CD14-positive monocyte (primary cell): ENCODE measurements around the gene CYP27B1. TPM values are rescaled to one million over a fixed set of nuclear protein-coding genes. Genes with fewer than 3 reads are reported as not detected.
A peak's percentile ranks its signal among the peaks of the same experiment; 100 is the strongest.

ENCODE experiments used
- DNase-seq, 3 donors: peaks; one replicate each; pipeline ENCODE4 v3.0.0-alpha.2; 2011 to 2022
- H2AFZ ChIP-seq: 2 replicates; pipeline ENCODE4 v1.6.0; 2012; ENCODE audit warnings: mild to moderate bottlenecking, low read depth, low read length, inconsistent platforms; ENCODE audit not compliant: insufficient read depth, poor library complexity, severe bottlenecking
- H3K27ac ChIP-seq, 2 donors: 1 replicate in 1 of 2; 2 replicates in 1 of 2; pipeline ENCODE4 v1.5.1; 2012 to 2013; ENCODE audit warnings: low read length in 2 of 2, control low read depth in 1 of 2, inconsistent platforms in 1 of 2, low read depth in 1 of 2, mild to moderate bottlenecking in 1 of 2
- H3K27me3 ChIP-seq, 2 donors: one replicate each; pipeline versions ENCODE4 v1.6.0 to v1.6.1; 2011 to 2013; ENCODE audit warnings: low read length in 2 of 2; ENCODE audit not compliant: control insufficient read depth in 2 of 2, insufficient read depth in 2 of 2
- H3K36me3 ChIP-seq, 2 donors: replicated peaks in 1 of 2; 1 replicate in 1 of 2; 2 replicates in 1 of 2; pipeline versions ENCODE4 v1.5.1 to v1.6.1; 2012 to 2013; ENCODE audit warnings: low read length in 2 of 2, control low read depth in 1 of 2, inconsistent platforms in 1 of 2, mild to moderate bottlenecking in 1 of 2; ENCODE audit not compliant: insufficient read depth in 2 of 2, control insufficient read depth in 1 of 2
- H3K4me1 ChIP-seq, 2 donors: 1 replicate in 1 of 2; 2 replicates in 1 of 2; pipeline versions ENCODE4 v1.5.1 to v1.6.1; 2012 to 2013; ENCODE audit warnings: low read length in 2 of 2, control low read depth in 1 of 2, inconsistent platforms in 1 of 2, mild to moderate bottlenecking in 1 of 2, moderate library complexity in 1 of 2; ENCODE audit not compliant: insufficient read depth in 2 of 2, control insufficient read depth in 1 of 2
- H3K4me2 ChIP-seq: replicated peaks from 2 replicates; pipeline ENCODE3; 2012; ENCODE audit warnings: low read length, moderate library complexity, mild to moderate bottlenecking; ENCODE audit not compliant: poor library complexity, severe bottlenecking; ENCODE audit errors: extremely low read depth
- H3K4me3 ChIP-seq, 3 experiments: fragments of 200-600 bp in 1 of 3; sonication (generic) in 1 of 3; replicated peaks in 1 of 3; 1 replicate in 2 of 3; 2 replicates in 1 of 3; pipeline ENCODE4 v1.5.1; 2011 to 2013; ENCODE audit warnings: low read length in 3 of 3, mild to moderate bottlenecking in 3 of 3, control low read depth in 2 of 3, low read depth in 2 of 3, inconsistent platforms in 1 of 3, moderate library complexity in 1 of 3
- H3K79me2 ChIP-seq: 2 replicates; pipeline ENCODE4 v1.6.0; 2012; ENCODE audit warnings: mild to moderate bottlenecking, control low read depth, inconsistent platforms, low read length, moderate library complexity; ENCODE audit not compliant: insufficient read depth
- H3K9ac ChIP-seq: 2 replicates; pipeline ENCODE4 v1.6.0; 2017; ENCODE audit warnings: low read length, mild to moderate bottlenecking; ENCODE audit not compliant: insufficient read depth, poor library complexity, severe bottlenecking
- H3K9me3 ChIP-seq, 2 donors: replicated peaks in 1 of 2; 1 replicate in 1 of 2; 2 replicates in 1 of 2; pipeline versions ENCODE4 v1.5.1 to v1.6.1; 2012 to 2013; ENCODE audit warnings: low read length in 2 of 2, control low read depth in 1 of 2; ENCODE audit not compliant: control insufficient read depth in 1 of 2, insufficient read depth in 1 of 2
- H4K20me1 ChIP-seq: 2 replicates; pipeline ENCODE4 v1.6.0; 2012; ENCODE audit warnings: mild to moderate bottlenecking, low read length, control low read depth, moderate library complexity; ENCODE audit not compliant: insufficient read depth
- H3K27ac Mint-ChIP-seq, 7 donors: one replicate each; pipeline ENCODE4 v1.8.0; 2020; ENCODE audit warnings: mild to moderate bottlenecking in 7 of 7, mixed read lengths in 7 of 7, moderate library complexity in 6 of 7, inconsistent platforms in 2 of 7
- H3K27me3 Mint-ChIP-seq, 3 donors: one replicate each; pipeline ENCODE4 v1.8.0; 2021 to 2022; ENCODE audit warnings: low read depth in 3 of 3, mild to moderate bottlenecking in 3 of 3, mixed read lengths in 3 of 3, moderate library complexity in 3 of 3, inconsistent platforms in 1 of 3
- H3K36me3 Mint-ChIP-seq, 2 donors: one replicate each; pipeline ENCODE4 v1.8.0; 2020; ENCODE audit warnings: mixed read lengths in 2 of 2, inconsistent platforms in 1 of 2, mild to moderate bottlenecking in 1 of 2
- H3K4me1 Mint-ChIP-seq: one replicate; pipeline ENCODE4 v1.8.0; 2020; ENCODE audit warnings: mild to moderate bottlenecking, mixed read lengths
- H3K4me3 Mint-ChIP-seq, 2 donors: one replicate each; pipeline ENCODE4 v1.8.0; 2020; ENCODE audit warnings: mild to moderate bottlenecking in 2 of 2, mixed read lengths in 2 of 2, moderate library complexity in 1 of 2
- H3K9me3 Mint-ChIP-seq, 7 donors: one replicate each; pipeline ENCODE4 v1.8.0; 2020 to 2022; ENCODE audit warnings: mixed read lengths in 7 of 7, mild to moderate bottlenecking in 6 of 7, moderate library complexity in 6 of 7, inconsistent platforms in 2 of 7
- CTCF ChIP-seq: fragments of 200-600 bp; IDR thresholded peaks from one replicate; pipeline ENCODE4 v1.8.0; 2022; ENCODE audit warnings: antibody characterized with exemption, mild to moderate bottlenecking
- WGBS: methylation state at CpG from one replicate; pipeline ENCODE4 v1.1.5; 2013; ENCODE audit warnings: missing lambda C conversion rate; ENCODE audit not compliant: insufficient coverage; 5-methylcytosine and 5-hydroxymethylcytosine counted together
- intact Hi-C, 2 donors: fragments of 100-400 bp; cut with micrococcal nuclease; formaldehyde crosslinking; loops; one replicate each; pipeline versions ENCODE4 v1.15.0 to v1.15.1; 2023
- polyA plus RNA-seq, 3 donors: library from polyadenylated mRNA; depleted of rRNA in 1 of 3; unstranded in 2 of 3; stranded (reverse) in 1 of 3; fragments of 300-500 nt in 2 of 3; fragments of >200 nt in 1 of 3; fragmentation: Illumina TruSeq in 2 of 3; gene quantifications; 1 replicate in 2 of 3; 2 replicates in 1 of 3; pipeline ENCODE4 v1.2.3, GENCODE V29; 2012 to 2021

The CYP27B1 gene
- polyA plus RNA-seq, 3 donors, result 0.81 TPM; not detected in 2

- H3K4me2 ChIP-seq, result no peak overlapping the region
- no peaks in the 10 kb centered on the region for H3K27me3 Mint-ChIP-seq
- intact Hi-C loops, result no loop called here
- H3K36me3 Mint-ChIP-seq, result peaks cover 45 to 51% of the 10 kb centered on the region in 2 donors
- H3K27me3 ChIP-seq, result no peaks in the 10 kb centered on the region
- TF ChIP-seq CTCF, result no peak
- H3K9me3 ChIP-seq, result no peaks in the 10 kb centered on the region
- peak overlapping the region in 2 of 7 donors; percentile 19 to 25 for H3K27ac Mint-ChIP-seq
- peaks cover 39 to 49% of the 10 kb centered on the region in 2 donors for H3K36me3 ChIP-seq
- no peak for DNase-seq
- WGBS, result 94% methylated on average over 27 of the region's 49 CpGs
- no peak overlapping the region for H3K4me3 Mint-ChIP-seq
- H3K4me3 ChIP-seq, result no peak overlapping the region
- H3K27ac ChIP-seq, result no peak overlapping the region
- H4K20me1 ChIP-seq, result no peaks in the 10 kb centered on the region
- peaks cover 19% of the 10 kb centered on the region for H3K4me1 Mint-ChIP-seq
- no peaks in the 10 kb centered on the region for H3K9me3 Mint-ChIP-seq
- peaks cover 23% of the 10 kb centered on the region for H3K79me2 ChIP-seq
- H3K4me1 ChIP-seq, result peaks cover 10 to 15% of the 10 kb centered on the region in 2 donors
- no peak overlapping the region for H2AFZ ChIP-seq
- H3K9ac ChIP-seq, result no peak overlapping the region
Measured at GRCh38 chr12:57735952-57736740, 30.7 kb downstream of the CYP27B1 start.

GRCh38 chr12:57735198-57735855 lies 31.6 kb downstream of the CYP27B1 start:
- Mint-ChIP-seq H3K9me3 (no peaks in the 10 kb centered on the region), H3K27ac (peak overlapping the region in 1 of 7 donors; percentile 50), H3K36me3 (peaks cover 54 to 59% of the 10 kb centered on the region in 2 donors), H3K4me3 (no peak overlapping the region), H3K27me3 (no peaks in the 10 kb centered on the region), H3K4me1 (peaks cover 11% of the 10 kb centered on the region)
- no CpG with 5 or more reads among the region's 8 CpGs for WGBS
- peaks cover 15% of the 10 kb centered on the region for H3K79me2 ChIP-seq
- no peak overlapping the region for H3K4me2 ChIP-seq
- H3K9me3 ChIP-seq, result no peaks in the 10 kb centered on the region
- no peak overlapping the region for H2AFZ ChIP-seq
- H3K27me3 ChIP-seq, result no peaks in the 10 kb centered on the region
- no peaks in the 10 kb centered on the region for H4K20me1 ChIP-seq
- H3K27ac ChIP-seq, result no peak overlapping the region
- intact Hi-C loops, result no loop called here
- H3K4me1 ChIP-seq, result peaks cover 2 to 7% of the 10 kb centered on the region in 2 donors
- H3K9ac ChIP-seq, result no peak overlapping the region
- H3K36me3 ChIP-seq, result peaks cover 47 to 58% of the 10 kb centered on the region in 2 donors
- no peak for TF ChIP-seq CTCF
- DNase-seq, result no peak
- H3K4me3 ChIP-seq, result no peak overlapping the region
